ENCODE data around the gene NPIPB9.
"Not testable (repeated sequence)": the region's sequence is repeated elsewhere in the genome, so short reads cannot be mapped to it uniquely, and the experiment has no call there.

The NPIPB9 gene

GRCh38 chr16:28751487-28751886 lies at the start of gene NPIPB9:
TSS of gene NPIPB9 (plus strand) at chr16:28751787.
- in situ Hi-C loops (cut with HindIII; ENCODE audit: low sequenced_read_pairs) = not testable (repeated sequence)

GRCh38 chr16:28704246-28704645 lies 47.3 kb upstream of the NPIPB9 start:
- in situ Hi-C loops (cut with HindIII; ENCODE audit: low sequenced_read_pairs) = not testable (repeated sequence)

- in situ Hi-C loops (cut with HindIII; ENCODE audit: low sequenced_read_pairs) = not testable (repeated sequence)
These were observed 40.1 kb upstream of the NPIPB9 start, which contains the start of gene EIF3C for GRCh38 chr16:28711220-28712083. TSS of gene EIF3C (plus strand) at chr16:28711464. CDS start at chr16:28711687, 223 bp downstream.

GRCh38 chr16:28722852-28723650 lies 28.5 kb upstream of the NPIPB9 start:
- in situ Hi-C loops (cut with HindIII; ENCODE audit: low sequenced_read_pairs) = not testable (repeated sequence)

- in situ Hi-C loops (cut with HindIII; ENCODE audit: low sequenced_read_pairs) = not testable (repeated sequence)
These were observed 20.3 kb upstream of the NPIPB9 start for GRCh38 chr16:28731253-28731652.

- in situ Hi-C loops (cut with HindIII; ENCODE audit: low sequenced_read_pairs) = not testable (repeated sequence)
These were observed 19.0 kb upstream of the NPIPB9 start for GRCh38 chr16:28732455-28733124.

- in situ Hi-C loops (cut with HindIII; ENCODE audit: low sequenced_read_pairs) = not testable (repeated sequence)
These were observed 11.8 kb upstream of the NPIPB9 start for GRCh38 chr16:28739787-28740186.

GRCh38 chr16:28740631-28741030 lies 11.0 kb upstream of the NPIPB9 start:
- in situ Hi-C loops (cut with HindIII; ENCODE audit: low sequenced_read_pairs) = not testable (repeated sequence)

GRCh38 chr16:28741295-28741694 lies 10.3 kb upstream of the NPIPB9 start:
- in situ Hi-C loops (cut with HindIII; ENCODE audit: low sequenced_read_pairs) = not testable (repeated sequence)

- in situ Hi-C loops (cut with HindIII; ENCODE audit: low sequenced_read_pairs) = not testable (repeated sequence)
These were observed 4.8 kb upstream of the NPIPB9 start for GRCh38 chr16:28746618-28747350.

- in situ Hi-C loops (cut with HindIII; ENCODE audit: low sequenced_read_pairs) = not testable (repeated sequence)
These were observed 1.6 kb upstream of the NPIPB9 start for GRCh38 chr16:28749997-28750465.

- in situ Hi-C loops (cut with HindIII; ENCODE audit: low sequenced_read_pairs) = not testable (repeated sequence)
These were observed 1.0 kb upstream of the NPIPB9 start for GRCh38 chr16:28750469-28751067.

GRCh38 chr16:28781697-28782096 lies 30.1 kb downstream of the NPIPB9 start:
- in situ Hi-C loops (cut with HindIII; ENCODE audit: low sequenced_read_pairs) = not testable (repeated sequence)

GRCh38 chr16:28782357-28782756 lies 30.8 kb downstream of the NPIPB9 start:
- in situ Hi-C loops (cut with HindIII; ENCODE audit: low sequenced_read_pairs) = not testable (repeated sequence)

- in situ Hi-C loops (cut with HindIII; ENCODE audit: low sequenced_read_pairs) = not testable (repeated sequence)
These were observed 50.8 kb downstream of the NPIPB9 start for GRCh38 chr16:28802235-28803019.

- in situ Hi-C loops (cut with HindIII; ENCODE audit: low sequenced_read_pairs) = not testable (repeated sequence)
These were observed 56.0 kb downstream of the NPIPB9 start for GRCh38 chr16:28807445-28808120.

GRCh38 chr16:28820016-28820415 lies 68.4 kb downstream of the NPIPB9 start:
- in situ Hi-C loops (cut with HindIII; ENCODE audit: low sequenced_read_pairs) = no loop called here

GRCh38 chr16:28820546-28820945 lies 69.0 kb downstream of the NPIPB9 start:
- in situ Hi-C loops (cut with HindIII; ENCODE audit: low sequenced_read_pairs) = not testable (repeated sequence)
